Keratinocyte (primary cell): ENCODE measurements around the gene TRIM38. TPM values are rescaled to one million over a fixed set of nuclear protein-coding genes. Genes with fewer than 3 reads are reported as not detected.

Experiments
- DNase-seq: peaks from one replicate; pipeline ENCODE4 v3.0.0-alpha.2; 2011; ENCODE audit warnings: low read depth, missing footprints, low spot score
- FAIRE-seq: peaks from 2 replicates; lab custom pipeline; 2011; peaks lifted over from hg19 to GRCh38; lab: Jason Lieb, UNC
- H2AFZ ChIP-seq: 2 replicates; pipeline ENCODE4 v1.6.0; 2012; ENCODE audit warnings: low read length, control low read depth, inconsistent platforms; ENCODE audit not compliant: control insufficient read depth
- H3K27ac ChIP-seq: 2 replicates; pipeline ENCODE4 v1.5.1; 2011; ENCODE audit warnings: low read length; ENCODE audit not compliant: control insufficient read depth, insufficient read depth
- H3K27me3 ChIP-seq: 3 replicates; pipeline ENCODE4 v1.6.0; 2011; ENCODE audit warnings: low read length; ENCODE audit not compliant: control insufficient read depth, insufficient read depth; ENCODE audit errors: extremely low read depth
- H3K36me3 ChIP-seq, 2 experiments: 2 replicates in 1 of 2; 3 replicates in 1 of 2; pipeline ENCODE4 v1.5.1; 2011; ENCODE audit warnings: low read length in 2 of 2, mild to moderate bottlenecking in 1 of 2; ENCODE audit not compliant: control insufficient read depth in 2 of 2, insufficient read depth in 2 of 2; ENCODE audit errors: extremely low read depth in 1 of 2
- H3K4me1 ChIP-seq: 3 replicates; pipeline ENCODE4 v1.5.1; 2011; ENCODE audit warnings: low read length; ENCODE audit not compliant: control insufficient read depth, insufficient read depth; ENCODE audit errors: extremely low read depth
- H3K4me2 ChIP-seq: 3 replicates; pipeline ENCODE4 v1.6.0; 2011; ENCODE audit warnings: low read depth, low read length; ENCODE audit not compliant: control insufficient read depth, insufficient read depth; ENCODE audit errors: extremely low read depth
- H3K4me3 ChIP-seq, 3 experiments: fragments of 200-600 bp in 1 of 3; sonication (generic) in 1 of 3; 2 replicates in 2 of 3; 3 replicates in 1 of 3; pipeline ENCODE4 v1.5.1; 2011 to 2016; ENCODE audit warnings: low read length in 3 of 3, mild to moderate bottlenecking in 3 of 3, control low read depth in 2 of 3, inconsistent platforms in 1 of 3, low read depth in 1 of 3, mixed read lengths in 1 of 3, mixed run types in 1 of 3, moderate library complexity in 1 of 3; ENCODE audit not compliant: control insufficient read depth in 2 of 3, insufficient read depth in 2 of 3; ENCODE audit errors: extremely low read depth in 1 of 3
- H3K79me2 ChIP-seq: 2 replicates; pipeline ENCODE4 v1.6.0; 2012; ENCODE audit warnings: low read length; ENCODE audit not compliant: control insufficient read depth, insufficient read depth
- H3K9ac ChIP-seq: 3 replicates; pipeline ENCODE4 v1.6.0; 2011; ENCODE audit warnings: low read length; ENCODE audit not compliant: control insufficient read depth, insufficient read depth; ENCODE audit errors: extremely low read depth
- H3K9me1 ChIP-seq: 3 replicates; pipeline ENCODE4 v1.6.0; 2011; ENCODE audit warnings: low read length; ENCODE audit not compliant: control insufficient read depth, insufficient read depth; ENCODE audit errors: extremely low read depth
- H3K9me3 ChIP-seq: 2 replicates; pipeline ENCODE4 v1.5.1; 2012; ENCODE audit warnings: low read depth, low read length; ENCODE audit not compliant: control insufficient read depth
- H4K20me1 ChIP-seq: 3 replicates; pipeline ENCODE4 v1.6.0; 2011; ENCODE audit warnings: low read length; ENCODE audit not compliant: control insufficient read depth, insufficient read depth; ENCODE audit errors: extremely low read depth
- CTCF ChIP-seq, 3 experiments: IDR thresholded peaks in 1 of 3; conservative IDR thresholded peaks in 1 of 3; optimal IDR thresholded peaks in 1 of 3; 2 replicates in 2 of 3; 3 replicates in 1 of 3; pipeline versions ENCODE3 to v1.5.1; 2011; ENCODE audit warnings: low read length in 3 of 3, mild to moderate bottlenecking in 3 of 3, moderate library complexity in 2 of 3, control low read depth in 1 of 3, inconsistent platforms in 1 of 3; ENCODE audit not compliant: insufficient read depth in 2 of 3; ENCODE audit errors: extremely low read depth in 1 of 3
- EZH2 ChIP-seq: IDR thresholded peaks from one replicate; pipeline ENCODE4 v1.6.1; 2012; ENCODE audit warnings: inconsistent platforms, mild to moderate bottlenecking, low read length, moderate library complexity
- dilution Hi-C: fragments of 300-500 bp; cut with MboI; formaldehyde crosslinking; loops from one replicate; pipeline ENCODE4 v1.7.0; 2020; ENCODE audit warnings: low sequenced_read_pairs; ENCODE audit not compliant: extremely low pct_ligation_motif_present
- polyA plus RNA-seq, 5 experiments: library from polyadenylated mRNA; depleted of rRNA in 3 of 5; stranded (reverse) in 3 of 5; stranded (forward) in 1 of 5; unstranded in 1 of 5; fragments of >200 nt; gene quantifications; 1 replicate in 1 of 5; 2 replicates in 3 of 5; 3 replicates in 1 of 5; pipeline versions ENCODE4 v1.2.1 to v1.2.3, GENCODE V29; 2011 to 2012; ENCODE audit warnings: missing spikeins in 2 of 5, low read depth in 1 of 5, low replicate concordance in 1 of 5

Gene TRIM38
- polyA plus RNA-seq, 1 donor (not counting 4 experiments of a cell fraction or from before 2014, with no cell fraction given): 7.8 TPM

- Histone ChIP-seq H4K20me1 (no peaks in the 10 kb centered on the region), H3K4me2 (no peak overlapping the region), H3K27me3 (no peaks in the 10 kb centered on the region), H2AFZ (no peak overlapping the region), H3K9me1 (no peaks in the 10 kb centered on the region), H3K4me1 (peaks cover 15% of the 10 kb centered on the region), H3K9ac (no peak overlapping the region), H3K36me3 (peaks cover 29 to 50% of the 10 kb centered on the region in 2 experiments), H3K27ac (no peak overlapping the region), H3K9me3 (no peaks in the 10 kb centered on the region), H3K4me3 (no peak overlapping the region), H3K79me2 (no peaks in the 10 kb centered on the region)
- DNase-seq (no peak), FAIRE-seq (no peak)
- TF ChIP-seq EZH2 (no peak), CTCF (optimal IDR thresholded peaks at IDR 0.05 in 1 of 3, IDR thresholded peaks at IDR 0.05 in 1 of 3, conservative IDR thresholded peaks at IDR 0.05 in 1 of 3; ENCODE audit: extremely low read depth in 1 of 3, insufficient read depth in 2 of 3, low read length in 3 of 3) (no peak)
- dilution Hi-C loops: no loop called here
Observed at GRCh38 chr6:25972902-25973301, 10.3 kb downstream of the TRIM38 start.

- Histone ChIP-seq H3K79me2 (no peaks in the 10 kb centered on the region), H3K4me3 (no peak overlapping the region), H3K36me3 (peaks cover 30 to 40% of the 10 kb centered on the region in 2 experiments), H2AFZ (no peak overlapping the region), H4K20me1 (no peaks in the 10 kb centered on the region), H3K9ac (no peak overlapping the region), H3K9me3 (no peaks in the 10 kb centered on the region), H3K27ac (no peak overlapping the region), H3K4me2 (no peak overlapping the region), H3K4me1 (peaks cover 10% of the 10 kb centered on the region), H3K9me1 (no peaks in the 10 kb centered on the region), H3K27me3 (no peaks in the 10 kb centered on the region)
- FAIRE-seq (no peak), DNase-seq (no peak)
- dilution Hi-C loops: no loop called here
- TF ChIP-seq EZH2 (no peak), CTCF (optimal IDR thresholded peaks at IDR 0.05 in 1 of 3, IDR thresholded peaks at IDR 0.05 in 1 of 3, conservative IDR thresholded peaks at IDR 0.05 in 1 of 3; ENCODE audit: extremely low read depth in 1 of 3, insufficient read depth in 2 of 3, low read length in 3 of 3) (no peak)
Observed at GRCh38 chr6:25973923-25974555, 11.4 kb downstream of the TRIM38 start.
